Mesenchymal stem cell (in vitro differentiated cells and primary cell): ENCODE data around the gene VPS35L.

Experiments used
- DNase-seq: peaks from one replicate; pipeline ENCODE4 v3.0.0-alpha.2; 2013
- H2AFZ ChIP-seq: one replicate; pipeline ENCODE4 v1.6.1; 2013; ENCODE audit warnings: low read depth, mild to moderate bottlenecking, control low read depth, inconsistent platforms, low read length, moderate library complexity
- H2AK5ac ChIP-seq: 2 replicates; pipeline ENCODE4 v1.6.1; 2013; ENCODE audit warnings: low read length, moderate library complexity, mild to moderate bottlenecking, inconsistent platforms; ENCODE audit not compliant: severe bottlenecking
- H2BK120ac ChIP-seq: one replicate; pipeline ENCODE4 v1.6.1; 2013; ENCODE audit warnings: low read depth, mild to moderate bottlenecking, inconsistent platforms, low read length, moderate library complexity
- H2BK12ac ChIP-seq, 2 experiments: one replicate each; pipeline ENCODE4 v1.6.1; 2013; ENCODE audit warnings: inconsistent platforms in 2 of 2, low read length in 2 of 2, mild to moderate bottlenecking in 2 of 2, moderate library complexity in 2 of 2, control low read depth in 1 of 2
- H2BK15ac ChIP-seq: one replicate; pipeline ENCODE4 v1.6.1; 2013; ENCODE audit warnings: mild to moderate bottlenecking, low read depth, inconsistent platforms; ENCODE audit not compliant: poor library complexity, severe bottlenecking
- H2BK5ac ChIP-seq: 2 replicates; pipeline ENCODE4 v1.6.1; 2013; ENCODE audit warnings: low read depth, mild to moderate bottlenecking, low read length, control low read depth, inconsistent platforms; ENCODE audit not compliant: poor library complexity, severe bottlenecking
- H3K14ac ChIP-seq, 2 experiments: one replicate each; pipeline ENCODE4 v1.6.1; 2013; ENCODE audit warnings: inconsistent platforms in 2 of 2, low read length in 2 of 2, control low read depth in 1 of 2, mild to moderate bottlenecking in 1 of 2, moderate library complexity in 1 of 2
- H3K18ac ChIP-seq, 2 experiments: one replicate each; pipeline ENCODE4 v1.6.1; 2013; ENCODE audit warnings: inconsistent platforms in 2 of 2, low read length in 2 of 2, control low read depth in 1 of 2, low read depth in 1 of 2, mild to moderate bottlenecking in 1 of 2
- H3K23ac ChIP-seq, 2 experiments: one replicate each; pipeline ENCODE4 v1.6.1; 2013; ENCODE audit warnings: inconsistent platforms in 2 of 2, low read length in 2 of 2, mild to moderate bottlenecking in 2 of 2, moderate library complexity in 2 of 2, control low read depth in 1 of 2
- H3K27ac ChIP-seq: 2 replicates; pipeline ENCODE4 v1.5.1; 2013; ENCODE audit warnings: mild to moderate bottlenecking, moderate library complexity, low read length, control low read depth, inconsistent platforms; ENCODE audit not compliant: poor library complexity, severe bottlenecking
- H3K27me3 ChIP-seq, 2 experiments: 2 replicates each; pipeline versions ENCODE4 v1.6.1 to v1.7.0; 2013; ENCODE audit warnings: low read length in 2 of 2, mild to moderate bottlenecking in 2 of 2, moderate library complexity in 2 of 2, control low read depth in 1 of 2, inconsistent platforms in 1 of 2; ENCODE audit not compliant: control insufficient read depth in 1 of 2, insufficient read depth in 1 of 2
- H3K36me3 ChIP-seq, 2 experiments: 2 replicates each; pipeline versions ENCODE4 v1.6.1 to v1.7.0; 2013; ENCODE audit warnings: low read length in 2 of 2, control low read depth in 1 of 2, inconsistent platforms in 1 of 2, low read depth in 1 of 2, mild to moderate bottlenecking in 1 of 2; ENCODE audit not compliant: insufficient read depth in 2 of 2, control insufficient read depth in 1 of 2
- H3K4ac ChIP-seq, 2 experiments: one replicate each; pipeline ENCODE4 v1.6.1; 2013; ENCODE audit warnings: inconsistent platforms in 2 of 2, low read length in 2 of 2, mild to moderate bottlenecking in 2 of 2, moderate library complexity in 2 of 2, control low read depth in 1 of 2, low read depth in 1 of 2
- H3K4me1 ChIP-seq: 2 replicates; pipeline ENCODE4 v1.6.1; 2013; ENCODE audit warnings: low read depth, low read length, control low read depth; ENCODE audit not compliant: control insufficient read depth, insufficient read depth
- H3K4me2 ChIP-seq: 2 replicates; pipeline ENCODE4 v1.6.1; 2013; ENCODE audit warnings: low read length, mild to moderate bottlenecking, inconsistent platforms; ENCODE audit not compliant: poor library complexity, severe bottlenecking
- H3K4me3 ChIP-seq, 2 experiments: 2 replicates each; pipeline versions ENCODE4 v1.5.1 to v1.7.0; 2013; ENCODE audit warnings: low read length in 2 of 2, mild to moderate bottlenecking in 2 of 2, control low read depth in 1 of 2, low read depth in 1 of 2; ENCODE audit not compliant: insufficient read depth in 1 of 2
- H3K79me1 ChIP-seq: replicated peaks from 2 replicates; pipeline ENCODE4 v1.6.1; 2013; ENCODE audit warnings: mild to moderate bottlenecking, control low read depth, low read length, inconsistent platforms; ENCODE audit not compliant: poor library complexity, severe bottlenecking
- H3K9ac ChIP-seq: 2 replicates; pipeline ENCODE4 v1.7.0; 2013; ENCODE audit warnings: mild to moderate bottlenecking, low read length, moderate library complexity
- H3K9me3 ChIP-seq: 2 replicates; pipeline ENCODE4 v1.7.0; 2013; ENCODE audit warnings: mild to moderate bottlenecking, low read length; ENCODE audit not compliant: control insufficient read depth
- H4K8ac ChIP-seq: one replicate; pipeline ENCODE4 v1.6.1; 2013; ENCODE audit warnings: inconsistent platforms, mild to moderate bottlenecking, low read length, moderate library complexity
- H4K91ac ChIP-seq: one replicate; pipeline ENCODE4 v1.6.1; 2013; ENCODE audit warnings: mild to moderate bottlenecking, low read length, inconsistent platforms
- WGBS: methylation state at CpG from one replicate; pipeline ENCODE4 v1.1.7; 2013; ENCODE audit warnings: mixed read lengths; 5-methylcytosine and 5-hydroxymethylcytosine counted together

Gene VPS35L

DNA sequence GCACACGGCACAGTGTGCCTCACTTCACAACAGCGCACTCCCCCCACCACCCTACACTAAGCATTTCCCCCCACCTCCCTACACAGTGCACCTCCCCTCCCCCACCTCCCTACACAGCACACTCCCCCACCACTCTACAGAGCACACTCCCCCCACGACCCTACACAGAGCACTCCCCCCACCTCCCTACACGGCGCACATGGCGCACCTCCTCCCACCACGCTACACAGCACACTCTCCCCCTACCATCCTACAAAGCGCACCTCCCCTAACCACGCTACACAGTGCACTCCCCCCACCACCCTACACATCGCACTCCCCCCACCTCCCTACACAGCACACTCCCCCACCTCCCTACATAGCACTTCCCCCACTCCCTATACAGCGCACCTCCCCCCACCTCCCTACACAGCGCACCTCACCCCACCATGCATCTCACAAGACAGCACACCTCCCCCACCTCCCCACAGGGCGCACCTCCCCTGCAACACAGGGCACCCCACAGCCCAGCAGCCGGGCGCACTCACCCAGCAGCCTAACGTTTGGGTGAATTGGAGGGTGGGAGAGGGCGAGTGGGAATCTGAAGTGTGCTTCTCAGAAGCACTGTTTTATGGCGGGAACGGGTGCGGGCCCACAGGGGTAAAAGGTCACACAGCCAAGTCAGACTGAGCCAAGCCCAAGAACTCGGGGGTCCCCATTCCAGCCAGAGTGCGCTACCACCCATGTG, 152.2 kb downstream of the VPS35L start:
- Histone ChIP-seq H4K91ac (peak overlapping the region; percentile 37), H3K36me3 (peaks cover 82 to 83% of the 10 kb centered on the region in 2 experiments), H3K27me3 (no peaks in the 10 kb centered on the region), H4K8ac (peak overlapping the region; percentile 45), H3K14ac (no peak overlapping the region), H2BK12ac (peak overlapping the region in 1 of 2 experiments; percentile 16), H2AFZ (no peak overlapping the region), H3K4me1 (peaks cover 23% of the 10 kb centered on the region), H3K4ac (peak overlapping the region in 1 of 2 experiments; percentile 24), H3K23ac (no peak overlapping the region), H3K27ac (no peak overlapping the region), H2BK5ac (no peak overlapping the region), H3K18ac (peak overlapping the region in 1 of 2 experiments; percentile 60), H2BK15ac (no peak overlapping the region), H3K4me2 (no peak overlapping the region), H3K4me3 (peak overlapping the region in 1 of 2 experiments; percentile 27), H2AK5ac (no peak overlapping the region), H2BK120ac (no peak overlapping the region), H3K79me1 (peaks cover 67% of the 10 kb centered on the region), H3K9ac (no peak overlapping the region), H3K9me3 (no peaks in the 10 kb centered on the region)
- 94% methylated on average over 20 of the region's 22 CpGs for WGBS
- DNase-seq: no peak

DNA sequence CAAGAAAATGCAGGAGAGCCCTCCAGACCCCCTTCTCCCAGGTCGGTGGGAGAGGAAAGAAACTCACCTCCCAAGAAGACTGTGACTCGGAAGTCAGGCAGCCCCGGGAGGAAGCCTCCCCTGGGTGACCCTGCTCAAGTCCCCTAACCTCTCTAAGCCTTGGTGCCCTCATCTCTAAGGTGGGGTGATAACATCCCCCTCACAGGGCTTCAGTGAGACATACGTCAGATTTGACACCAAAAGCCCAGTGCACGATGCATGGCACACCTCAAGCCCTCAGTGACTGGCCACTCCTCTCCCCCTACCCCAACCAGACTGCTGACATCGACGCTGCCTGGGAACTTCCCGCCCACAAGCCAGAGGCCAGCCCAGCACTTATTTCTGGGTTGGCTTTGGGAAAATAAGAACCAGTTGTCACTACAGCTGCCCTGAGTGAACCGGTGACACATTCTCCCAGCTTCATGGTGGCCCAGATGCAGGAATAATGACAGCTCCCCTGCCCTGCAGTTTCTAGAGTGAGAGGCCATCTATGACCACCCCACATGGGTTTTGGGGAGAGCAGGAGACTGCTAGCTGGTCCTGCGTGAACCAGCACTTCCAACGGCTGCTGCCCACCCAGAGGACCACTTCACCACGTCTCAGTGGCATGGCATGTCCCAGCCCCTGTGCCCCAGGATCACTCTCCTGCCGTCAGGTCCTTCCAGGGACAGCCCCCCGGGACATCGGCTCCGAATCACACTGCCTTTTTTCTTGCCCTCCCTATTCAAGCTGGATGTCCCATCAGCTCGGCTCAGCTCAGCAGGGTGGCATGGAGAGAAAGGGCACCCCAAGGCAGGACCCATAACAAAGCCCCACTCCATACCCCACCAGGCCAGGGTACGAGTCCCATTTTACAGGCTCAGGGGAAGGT, 153.0 kb downstream of the VPS35L start:
- H3K4ac ChIP-seq: no peak overlapping the region
- 85% methylated on average over 18 of the region's 18 CpGs for WGBS

DNA sequence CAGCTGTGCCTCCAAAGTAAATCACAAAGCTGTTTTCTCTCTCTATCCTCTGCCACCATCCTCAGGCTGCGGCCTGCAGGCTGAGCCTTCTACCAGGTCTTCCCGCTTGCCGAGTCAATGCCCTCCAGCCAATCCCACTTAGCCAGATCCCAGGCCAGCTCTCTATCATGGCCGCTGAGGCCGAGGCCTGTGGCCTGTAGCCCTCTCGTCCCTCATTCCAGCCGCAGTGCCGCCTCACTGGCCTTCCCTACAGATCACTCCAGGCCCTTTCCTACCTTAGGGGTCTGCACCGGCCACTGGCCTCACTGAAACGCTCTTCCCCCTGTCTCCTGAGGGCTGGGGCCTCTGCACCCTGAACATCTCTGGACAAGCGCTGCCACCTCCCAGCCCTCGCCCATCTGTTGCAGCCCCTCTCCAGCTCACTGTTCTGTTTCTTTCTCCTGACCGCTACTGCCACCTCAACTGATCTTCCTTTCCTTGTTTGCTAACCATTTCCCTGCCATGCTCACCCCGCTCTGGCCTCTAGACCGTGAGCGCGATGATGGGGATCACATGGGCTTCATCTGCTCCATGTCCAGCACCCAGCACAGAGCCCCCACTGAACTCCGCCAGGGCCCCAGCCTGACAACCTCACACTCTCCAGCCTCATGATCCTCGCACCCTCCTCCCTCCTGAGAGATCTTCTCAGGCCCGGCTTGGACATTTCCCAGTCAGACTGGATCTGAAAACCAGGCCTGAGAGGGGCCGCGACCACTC, 154.1 kb downstream of the VPS35L start:
- peak overlapping the region in 1 of 2 experiments; percentile 7 for H2BK12ac ChIP-seq
- H3K4ac ChIP-seq: no peak overlapping the region
- H3K18ac ChIP-seq: no peak overlapping the region
- H3K9me3 ChIP-seq: no peaks in the 10 kb centered on the region
- peak overlapping the region; percentile 39 for H2BK120ac ChIP-seq
- no peak overlapping the region for H3K27ac ChIP-seq
- H2AK5ac ChIP-seq: no peak overlapping the region
- H3K23ac ChIP-seq: no peak overlapping the region
- peaks cover 86% of the 10 kb centered on the region in 2 experiments for H3K36me3 ChIP-seq
- no peak overlapping the region for H3K9ac ChIP-seq
- peaks cover 75% of the 10 kb centered on the region for H3K79me1 ChIP-seq
- H3K14ac ChIP-seq: no peak overlapping the region
- H4K91ac ChIP-seq: peak overlapping the region; percentile 43
- H3K4me1 ChIP-seq: peaks cover 21% of the 10 kb centered on the region
- 98% methylated on average over 22 of the region's 22 CpGs for WGBS
- no peaks in the 10 kb centered on the region for H3K27me3 ChIP-seq
- H2BK5ac ChIP-seq: no peak overlapping the region
- peak overlapping the region; percentile 13 for H2BK15ac ChIP-seq
- H3K4me2 ChIP-seq: no peak overlapping the region
- DNase-seq: no peak
- peak overlapping the region; percentile 39 for H4K8ac ChIP-seq
- H3K4me3 ChIP-seq: no peak overlapping the region
- no peak overlapping the region for H2AFZ ChIP-seq

More for the DNA sequence above, 153.0 kb downstream of the VPS35L start:
- H3K27ac ChIP-seq: no peak overlapping the region
- H4K91ac ChIP-seq: no peak overlapping the region
- H3K23ac ChIP-seq: no peak overlapping the region
- no peak overlapping the region for H2BK15ac ChIP-seq
- no peaks in the 10 kb centered on the region for H3K27me3 ChIP-seq
- H3K9ac ChIP-seq: no peak overlapping the region
- H2AK5ac ChIP-seq: no peak overlapping the region
- H2BK120ac ChIP-seq: no peak overlapping the region
- peaks cover 23% of the 10 kb centered on the region for H3K4me1 ChIP-seq
- H4K8ac ChIP-seq: peak overlapping the region; percentile 61
- H3K36me3 ChIP-seq: peaks cover 80 to 88% of the 10 kb centered on the region in 2 experiments
- H2BK5ac ChIP-seq: no peak overlapping the region
- H3K14ac ChIP-seq: no peak overlapping the region
- no peaks in the 10 kb centered on the region for H3K9me3 ChIP-seq
- no peak overlapping the region for H3K18ac ChIP-seq
- DNase-seq: peak; percentile 42
- H3K79me1 ChIP-seq: peaks cover 70% of the 10 kb centered on the region
- H3K4me2 ChIP-seq: no peak overlapping the region
- H3K4me3 ChIP-seq: no peak overlapping the region
- H2AFZ ChIP-seq: no peak overlapping the region
- peak overlapping the region in 1 of 2 experiments; percentile 55 for H2BK12ac ChIP-seq
